NB4 (cell line): ENCODE results near the gene HECTD4.

Experiments used
- DNase-seq: peaks from one replicate; pipeline ENCODE4 v3.0.0; 2010; ENCODE audit warnings: low read depth
- H3K4me3 ChIP-seq: one replicate; pipeline ENCODE4 v1.5.1; 2011; ENCODE audit warnings: mild to moderate bottlenecking, low read depth, low read length, moderate library complexity
- MYC ChIP-seq: IDR thresholded peaks from 2 replicates; pipeline ENCODE4 v1.6.1; 2011; ENCODE audit warnings: low read depth, low read length
- POLR2A ChIP-seq: IDR thresholded peaks from 2 replicates; pipeline ENCODE4 v1.6.1; 2011; ENCODE audit warnings: mild to moderate bottlenecking; ENCODE audit not compliant: insufficient read length; ENCODE audit errors: extremely low read depth
- TF ChIP-seq, protein P1 (sequence below): IDR thresholded peaks from 2 replicates; pipeline ENCODE4 v1.6.1; 2011; ENCODE audit warnings: low read depth, low read length
- TF ChIP-seq, protein P2 (sequence below): IDR thresholded peaks from one replicate; pipeline ENCODE4 v1.5.1; 2012; ENCODE audit warnings: low read depth, low read length

Gene HECTD4

DNA sequence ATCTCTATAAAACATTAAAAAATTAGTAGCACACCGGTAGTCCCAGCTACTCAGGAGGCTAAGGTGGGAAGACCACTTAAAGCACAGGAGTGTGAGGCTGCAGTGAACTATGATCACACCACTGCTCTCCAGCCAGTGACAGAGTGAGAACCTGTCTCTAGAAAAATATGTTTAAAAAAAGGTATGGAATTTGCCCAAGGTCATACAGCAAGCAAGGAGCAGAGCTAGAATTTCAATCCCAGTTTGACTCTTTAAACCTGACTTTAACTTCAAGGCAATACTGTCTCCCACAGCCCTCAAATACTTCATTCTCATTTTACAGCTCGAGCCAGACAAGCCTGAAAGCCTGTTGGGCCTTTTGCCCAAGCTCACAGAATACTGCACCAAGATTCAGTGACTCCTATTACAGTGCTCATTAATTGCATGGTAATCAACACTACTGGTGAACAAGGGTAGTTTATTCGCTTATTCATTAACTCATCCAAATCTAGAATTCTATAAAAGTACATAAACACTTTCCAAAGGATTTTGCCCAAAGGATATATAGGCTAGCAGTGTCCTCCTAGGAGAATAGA lies 8.0 kb downstream of the HECTD4 start:
- no peak overlapping the region for H3K4me3 ChIP-seq
- DNase-seq: no peak
- TF ChIP-seq MYC (no peak), POLR2A (no peak)
- TF ChIP-seq, protein P1, sequence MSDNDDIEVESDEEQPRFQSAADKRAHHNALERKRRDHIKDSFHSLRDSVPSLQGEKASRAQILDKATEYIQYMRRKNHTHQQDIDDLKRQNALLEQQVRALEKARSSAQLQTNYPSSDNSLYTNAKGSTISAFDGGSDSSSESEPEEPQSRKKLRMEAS: no peak
- TF ChIP-seq, protein P2, sequence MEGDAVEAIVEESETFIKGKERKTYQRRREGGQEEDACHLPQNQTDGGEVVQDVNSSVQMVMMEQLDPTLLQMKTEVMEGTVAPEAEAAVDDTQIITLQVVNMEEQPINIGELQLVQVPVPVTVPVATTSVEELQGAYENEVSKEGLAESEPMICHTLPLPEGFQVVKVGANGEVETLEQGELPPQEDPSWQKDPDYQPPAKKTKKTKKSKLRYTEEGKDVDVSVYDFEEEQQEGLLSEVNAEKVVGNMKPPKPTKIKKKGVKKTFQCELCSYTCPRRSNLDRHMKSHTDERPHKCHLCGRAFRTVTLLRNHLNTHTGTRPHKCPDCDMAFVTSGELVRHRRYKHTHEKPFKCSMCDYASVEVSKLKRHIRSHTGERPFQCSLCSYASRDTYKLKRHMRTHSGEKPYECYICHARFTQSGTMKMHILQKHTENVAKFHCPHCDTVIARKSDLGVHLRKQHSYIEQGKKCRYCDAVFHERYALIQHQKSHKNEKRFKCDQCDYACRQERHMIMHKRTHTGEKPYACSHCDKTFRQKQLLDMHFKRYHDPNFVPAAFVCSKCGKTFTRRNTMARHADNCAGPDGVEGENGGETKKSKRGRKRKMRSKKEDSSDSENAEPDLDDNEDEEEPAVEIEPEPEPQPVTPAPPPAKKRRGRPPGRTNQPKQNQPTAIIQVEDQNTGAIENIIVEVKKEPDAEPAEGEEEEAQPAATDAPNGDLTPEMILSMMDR: no peak

- no peak for DNase-seq
- TF ChIP-seq MYC (no peak), POLR2A (no peak)
- TF ChIP-seq, protein P1: no peak
- TF ChIP-seq, protein P2: no peak
- H3K4me3 ChIP-seq: no peak overlapping the region
These were observed 11.2 kb downstream of the HECTD4 start for GRCh38 chr12:112370868-112371510.

DNA sequence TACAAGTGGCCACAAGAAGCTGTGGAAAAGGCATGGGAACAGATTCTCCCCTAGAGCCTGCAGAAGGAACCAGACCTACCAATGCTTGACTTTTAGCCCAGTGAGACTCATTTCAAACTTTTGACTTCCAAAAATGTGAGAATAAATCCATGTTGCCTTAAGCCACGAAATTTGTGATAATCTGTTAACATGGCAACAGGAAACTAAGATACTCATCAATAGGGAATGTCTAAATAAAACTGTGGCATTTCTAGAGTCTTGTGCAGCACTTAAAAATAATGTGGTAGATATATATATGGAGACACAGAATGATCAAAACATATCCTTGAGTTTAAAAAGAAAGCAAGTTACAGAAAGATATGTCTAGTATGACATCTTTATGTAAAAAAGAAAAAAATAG lies 12.0 kb downstream of the HECTD4 start:
- TF ChIP-seq POLR2A (no peak), MYC (no peak)
- TF ChIP-seq, protein P2: no peak
- TF ChIP-seq, protein P1: no peak
- no peak overlapping the region for H3K4me3 ChIP-seq
- DNase-seq: no peak

DNA sequence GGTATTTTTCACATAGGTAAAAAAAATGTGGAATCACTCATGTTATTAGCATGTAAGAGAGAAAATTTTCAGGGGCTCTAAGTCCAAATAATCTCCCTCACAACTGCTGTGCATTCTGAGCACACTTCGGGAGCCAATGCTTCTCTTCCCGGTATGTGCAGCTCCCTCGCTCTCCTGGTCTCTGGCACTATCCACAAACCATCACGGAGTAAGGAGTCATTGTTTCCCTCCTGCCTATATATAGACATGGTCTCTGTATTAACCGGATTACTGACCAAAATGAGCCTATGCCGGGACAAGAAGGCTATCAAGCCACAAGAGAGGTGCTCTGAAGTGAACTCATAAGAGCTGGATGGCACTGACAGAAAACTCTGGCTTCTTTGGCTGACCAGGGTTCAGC lies 13.4 kb downstream of the HECTD4 start:
- DNase-seq: no peak
- no peak for TF ChIP-seq POLR2A
- TF ChIP-seq MYC: no peak
- TF ChIP-seq, protein P2: no peak
- TF ChIP-seq, protein P1: no peak
- no peak overlapping the region for H3K4me3 ChIP-seq

DNA sequence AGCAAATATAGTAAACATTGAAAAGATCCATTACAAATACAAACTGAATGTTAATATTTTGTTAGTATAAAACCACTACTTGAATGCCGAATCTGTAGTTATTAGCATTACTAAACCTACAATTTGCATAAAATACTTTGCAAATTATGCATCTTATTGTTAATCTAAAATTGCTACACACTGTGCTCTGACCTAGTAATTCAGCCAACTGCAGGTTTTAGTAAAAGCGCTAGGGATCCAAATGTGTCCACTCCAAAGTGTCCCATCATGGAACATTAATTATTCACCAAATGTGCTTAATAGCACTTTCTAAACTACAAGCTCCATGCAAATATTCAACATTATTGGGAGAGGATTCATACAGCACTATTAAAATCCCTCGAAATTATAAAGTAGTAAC lies 14.3 kb downstream of the HECTD4 start:
- no peak for DNase-seq
- TF ChIP-seq, protein P2: no peak
- TF ChIP-seq, protein P1: no peak
- no peak for TF ChIP-seq MYC
- TF ChIP-seq POLR2A: no peak
- H3K4me3 ChIP-seq: no peak overlapping the region
